GM12873 (cell line): ENCODE measurements around the gene MLXIP.
A peak's percentile ranks its signal among the peaks of the same experiment; 100 is the strongest.

Experiments
- TF ChIP-seq, protein P1 (sequence below): IDR thresholded peaks from 2 replicates; pipeline ENCODE4 v1.5.1; 2012; ENCODE audit warnings: low read depth, mild to moderate bottlenecking, moderate library complexity, low read length, control low read depth; ENCODE audit not compliant: insufficient read depth; ENCODE audit errors: missing control alignments

The MLXIP gene

DNA sequence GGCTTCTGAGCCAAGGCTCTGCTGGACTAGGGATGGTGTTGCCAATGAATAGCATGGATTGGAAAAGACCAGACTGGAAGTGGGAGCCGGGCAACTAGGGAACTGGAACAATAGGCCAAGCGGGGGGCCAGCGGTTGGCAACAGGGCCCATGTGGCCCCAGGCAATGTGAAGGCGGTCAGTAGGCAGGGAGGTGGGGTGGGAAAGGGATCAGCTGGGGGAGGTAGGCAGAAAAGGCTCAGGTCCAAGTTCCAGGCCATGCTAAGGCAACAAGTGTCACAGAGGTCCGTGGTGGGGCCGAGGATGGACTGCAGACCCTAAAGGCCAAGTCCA is 14.9 kb upstream of the MLXIP start:
- TF ChIP-seq, protein P1, sequence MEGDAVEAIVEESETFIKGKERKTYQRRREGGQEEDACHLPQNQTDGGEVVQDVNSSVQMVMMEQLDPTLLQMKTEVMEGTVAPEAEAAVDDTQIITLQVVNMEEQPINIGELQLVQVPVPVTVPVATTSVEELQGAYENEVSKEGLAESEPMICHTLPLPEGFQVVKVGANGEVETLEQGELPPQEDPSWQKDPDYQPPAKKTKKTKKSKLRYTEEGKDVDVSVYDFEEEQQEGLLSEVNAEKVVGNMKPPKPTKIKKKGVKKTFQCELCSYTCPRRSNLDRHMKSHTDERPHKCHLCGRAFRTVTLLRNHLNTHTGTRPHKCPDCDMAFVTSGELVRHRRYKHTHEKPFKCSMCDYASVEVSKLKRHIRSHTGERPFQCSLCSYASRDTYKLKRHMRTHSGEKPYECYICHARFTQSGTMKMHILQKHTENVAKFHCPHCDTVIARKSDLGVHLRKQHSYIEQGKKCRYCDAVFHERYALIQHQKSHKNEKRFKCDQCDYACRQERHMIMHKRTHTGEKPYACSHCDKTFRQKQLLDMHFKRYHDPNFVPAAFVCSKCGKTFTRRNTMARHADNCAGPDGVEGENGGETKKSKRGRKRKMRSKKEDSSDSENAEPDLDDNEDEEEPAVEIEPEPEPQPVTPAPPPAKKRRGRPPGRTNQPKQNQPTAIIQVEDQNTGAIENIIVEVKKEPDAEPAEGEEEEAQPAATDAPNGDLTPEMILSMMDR: no peak

DNA sequence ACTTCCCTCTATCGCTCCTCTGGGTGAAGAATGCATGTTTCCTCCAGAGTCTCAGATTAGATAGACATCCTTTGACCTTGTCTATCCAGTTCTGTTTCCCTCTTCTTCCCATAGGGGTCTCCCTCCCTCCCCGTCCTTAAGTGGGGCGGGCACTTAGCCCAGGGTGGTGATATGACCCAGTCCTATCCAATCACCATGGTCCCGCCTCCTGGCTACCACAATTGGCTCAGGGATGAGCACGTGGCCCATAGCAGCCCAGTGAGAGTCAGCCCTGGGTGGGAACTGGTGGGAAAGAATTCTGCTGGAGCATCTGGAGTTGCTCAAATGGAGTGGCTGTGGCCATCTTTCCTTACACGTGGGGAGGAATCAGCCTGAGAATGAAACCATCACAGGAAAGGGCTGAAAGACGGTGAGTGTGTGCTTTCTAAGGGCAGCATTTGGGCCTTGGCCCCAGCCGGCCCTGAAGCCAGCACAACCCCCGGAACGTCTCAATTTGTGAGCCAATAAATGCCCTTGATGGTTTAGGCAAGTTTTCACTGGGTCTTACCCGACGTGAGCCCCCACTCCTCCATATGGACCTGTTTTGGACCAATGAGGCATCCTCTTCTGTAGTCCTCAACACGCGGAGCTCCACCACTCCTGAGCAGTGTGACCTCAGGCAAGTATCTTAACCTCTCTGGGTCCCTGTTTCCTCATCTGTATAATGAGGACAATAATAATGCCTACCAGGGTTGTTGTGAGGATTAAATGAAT is 14.4 kb upstream of the MLXIP start:
- TF ChIP-seq, protein P1: peak; percentile 36

DNA sequence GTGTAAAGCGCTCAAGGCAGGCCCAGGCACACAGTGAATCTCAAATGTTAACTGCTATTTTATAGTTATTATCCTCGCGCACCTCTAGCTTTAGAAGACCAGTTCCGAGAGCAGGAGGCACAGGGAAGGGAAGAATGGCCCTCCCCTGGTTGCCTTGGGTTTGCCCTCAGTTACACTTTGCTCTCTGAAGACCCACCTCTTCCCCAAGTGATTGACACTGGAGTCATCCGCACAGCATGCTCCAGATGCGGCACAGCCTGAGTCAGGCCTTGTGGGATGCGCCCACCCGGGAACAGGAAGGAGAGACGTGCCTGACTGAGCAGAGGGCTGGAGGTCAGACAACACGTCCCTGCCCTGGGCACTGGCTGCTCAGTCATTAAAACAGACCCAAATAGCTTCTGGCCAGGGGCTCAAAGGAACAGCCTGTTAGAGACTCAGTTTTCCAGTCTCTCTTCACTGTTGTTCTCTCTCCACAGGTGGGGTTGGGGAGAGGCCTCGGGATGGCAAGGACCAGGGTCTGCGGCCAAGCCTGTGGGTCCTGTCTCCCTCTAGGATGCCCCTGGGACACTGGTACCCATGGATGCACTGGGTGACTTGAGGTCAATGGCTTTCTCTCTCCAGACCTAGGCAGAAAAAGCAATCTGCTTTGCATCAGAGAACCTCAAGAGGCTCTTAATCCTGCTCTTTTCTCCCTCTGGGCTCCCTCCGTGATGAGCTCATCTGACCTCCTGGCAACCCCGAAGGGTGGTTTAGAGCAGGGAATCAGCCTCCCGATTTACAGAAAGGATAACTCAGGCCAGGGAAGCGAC is 13.6 kb upstream of the MLXIP start:
- TF ChIP-seq, protein P1: no peak

DNA sequence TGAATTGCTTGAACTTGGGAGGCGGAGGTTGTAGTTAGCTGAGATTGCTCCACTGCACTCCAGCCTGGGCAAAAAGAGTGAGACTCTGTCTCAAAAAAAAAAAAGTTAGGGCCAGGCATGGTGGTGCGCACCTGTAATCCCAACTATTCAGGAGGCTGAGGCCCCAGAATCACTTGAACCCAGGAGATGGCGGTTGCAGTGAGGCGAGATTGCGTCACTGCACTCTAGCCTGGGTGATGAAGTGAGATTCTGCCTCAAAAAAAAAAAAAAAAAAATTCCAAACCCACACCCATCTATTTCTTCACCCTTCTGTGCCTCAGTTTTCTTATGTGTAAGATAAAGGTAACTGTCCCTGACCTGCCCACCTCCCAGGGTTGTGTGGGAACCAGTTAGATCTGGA is 11.0 kb upstream of the MLXIP start:
- TF ChIP-seq, protein P1: no peak

DNA sequence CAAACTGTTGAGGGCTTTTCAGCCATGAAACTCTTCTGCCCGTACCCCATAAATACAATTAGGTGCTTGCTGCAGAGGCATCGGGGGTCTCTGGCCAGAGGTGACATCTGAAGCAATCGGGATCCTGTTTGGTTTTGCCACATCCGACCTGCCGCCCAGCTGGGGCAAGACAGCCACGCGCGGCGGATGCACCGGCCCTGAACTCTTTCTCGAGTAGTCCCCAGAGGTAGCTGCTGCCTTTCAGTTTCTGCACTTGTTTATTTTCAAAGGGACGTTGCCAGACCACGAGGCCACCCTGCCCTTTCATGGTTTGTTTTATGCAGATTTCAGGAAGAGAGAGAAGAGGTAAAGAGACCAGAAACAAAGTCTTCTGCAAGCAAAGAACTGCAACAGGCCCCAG is 10.6 kb upstream of the MLXIP start:
- TF ChIP-seq, protein P1: no peak

DNA sequence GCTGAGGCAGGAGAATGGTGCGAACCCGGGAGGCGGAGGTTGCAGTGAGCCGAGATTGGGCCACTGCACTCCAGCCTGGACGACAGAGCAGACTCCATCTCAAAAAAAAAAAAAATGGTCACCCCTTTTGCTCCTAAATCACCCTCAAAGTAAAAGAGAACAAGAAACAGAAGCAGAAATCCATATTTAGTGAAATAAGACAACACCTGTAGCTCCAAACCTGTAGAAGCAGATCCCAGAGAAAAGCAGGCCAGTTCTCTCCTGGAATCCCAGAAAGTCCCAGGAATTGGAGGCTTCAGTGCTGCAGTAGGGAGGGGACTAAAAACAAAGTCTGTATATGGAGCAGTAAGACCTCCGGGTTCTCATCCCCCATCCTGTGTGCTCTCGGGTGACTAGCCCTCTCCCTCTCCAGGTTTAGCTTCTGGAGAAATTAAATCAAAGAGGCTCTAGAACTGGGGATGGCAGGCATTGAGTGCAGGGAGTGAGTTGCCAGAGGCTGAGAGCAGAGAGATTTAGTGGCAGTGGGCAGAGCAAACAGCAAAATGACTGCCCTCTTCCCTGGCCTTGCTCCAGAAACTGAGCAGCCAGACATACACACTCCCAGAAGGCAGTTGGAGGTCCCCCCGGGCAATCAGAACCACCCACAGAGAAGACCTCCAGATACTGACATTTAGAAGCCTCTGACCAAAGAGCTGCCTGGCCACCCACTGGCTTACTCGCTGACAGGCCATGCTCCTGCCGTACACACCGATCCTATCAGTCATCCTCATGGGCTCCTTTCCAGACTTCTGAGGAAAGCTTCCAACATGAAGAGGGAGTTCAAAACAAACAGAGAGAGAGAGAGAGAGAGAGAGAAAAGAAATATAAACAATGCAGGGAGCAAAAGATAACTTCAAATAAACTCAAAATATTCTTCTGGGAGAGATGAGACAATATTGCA is 6.3 kb upstream of the MLXIP start:
- TF ChIP-seq, protein P1: no peak
